ENCODE results near the gene ST3GAL5.

- no peak for TF ChIP-seq POLR2A (IDR thresholded peaks at IDR 0.05; ENCODE audit: low read length)
- TF ChIP-seq GATA1 (IDR thresholded peaks at IDR 0.05; ENCODE audit: low read depth, low read length), result no peak
These were observed 16.1 kb downstream of the ST3GAL5 start for GRCh38 chr2:85872536-85873161.

All from erythroblast (primary cell).